ENCODE measurements around the gene HACE1.
"Not testable (repeated sequence)": the region's sequence is repeated elsewhere in the genome, so short reads cannot be mapped to it uniquely, and the experiment has no call there.

DNA sequence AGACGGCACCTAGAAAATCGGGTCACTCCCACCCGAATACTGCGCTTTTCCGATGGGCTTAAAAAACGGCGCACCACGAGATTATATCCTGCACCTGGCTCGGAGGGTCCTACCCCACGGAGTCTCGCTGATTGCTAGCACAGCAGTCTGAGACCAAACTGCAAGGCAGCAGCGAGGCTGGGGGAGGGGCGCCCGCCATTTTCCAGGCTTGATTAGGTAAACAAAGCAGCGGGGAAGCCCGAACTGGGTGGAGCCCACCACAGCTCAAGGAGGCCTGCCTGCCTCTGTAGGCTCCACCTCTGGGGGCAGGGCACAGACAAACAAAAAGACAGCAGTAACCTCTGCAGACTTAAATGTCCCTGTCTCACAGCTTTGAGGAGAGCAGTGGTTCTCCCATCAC lies 122.2 kb downstream of the HACE1 start:
- TF ChIP-seq, protein P1, sequence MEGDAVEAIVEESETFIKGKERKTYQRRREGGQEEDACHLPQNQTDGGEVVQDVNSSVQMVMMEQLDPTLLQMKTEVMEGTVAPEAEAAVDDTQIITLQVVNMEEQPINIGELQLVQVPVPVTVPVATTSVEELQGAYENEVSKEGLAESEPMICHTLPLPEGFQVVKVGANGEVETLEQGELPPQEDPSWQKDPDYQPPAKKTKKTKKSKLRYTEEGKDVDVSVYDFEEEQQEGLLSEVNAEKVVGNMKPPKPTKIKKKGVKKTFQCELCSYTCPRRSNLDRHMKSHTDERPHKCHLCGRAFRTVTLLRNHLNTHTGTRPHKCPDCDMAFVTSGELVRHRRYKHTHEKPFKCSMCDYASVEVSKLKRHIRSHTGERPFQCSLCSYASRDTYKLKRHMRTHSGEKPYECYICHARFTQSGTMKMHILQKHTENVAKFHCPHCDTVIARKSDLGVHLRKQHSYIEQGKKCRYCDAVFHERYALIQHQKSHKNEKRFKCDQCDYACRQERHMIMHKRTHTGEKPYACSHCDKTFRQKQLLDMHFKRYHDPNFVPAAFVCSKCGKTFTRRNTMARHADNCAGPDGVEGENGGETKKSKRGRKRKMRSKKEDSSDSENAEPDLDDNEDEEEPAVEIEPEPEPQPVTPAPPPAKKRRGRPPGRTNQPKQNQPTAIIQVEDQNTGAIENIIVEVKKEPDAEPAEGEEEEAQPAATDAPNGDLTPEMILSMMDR (IDR thresholded peaks at IDR 0.05) = not testable (repeated sequence)
- TF ChIP-seq POLR2A (IDR thresholded peaks at IDR 0.05) = not testable (repeated sequence)

Data from testis (tissue), 2 donors.